Smooth muscle cell (in vitro differentiated cells): Measurements from ENCODE around the gene CBX2. TPM values are rescaled to one million over a fixed set of nuclear protein-coding genes. Genes with fewer than 3 reads are reported as not detected.

Experiments used
- DNase-seq: peaks from one replicate; lab custom pipeline; 2025; ENCODE audit not compliant: unreplicated experiment; lab: John Stamatoyannopoulos, UW
- H2AFZ ChIP-seq: fragments of 200-600 bp; sonication (generic); 2 replicates; pipeline ENCODE4 v1.6.0; 2016; ENCODE audit warnings: antibody characterized with exemption, low read depth, mild to moderate bottlenecking
- H3F3A ChIP-seq: fragments of 200-600 bp; sonication (generic); 2 replicates; pipeline ENCODE4 v1.6.0; 2017; ENCODE audit warnings: antibody characterized with exemption, low read depth
- H3K27ac ChIP-seq: fragments of 200-600 bp; sonication (generic); 2 replicates; pipeline ENCODE4 v1.5.1; 2016; ENCODE audit warnings: low read depth, mild to moderate bottlenecking
- H3K27me3 ChIP-seq: fragments of 200-600 bp; sonication (generic); 2 replicates; pipeline ENCODE4 v1.6.1; 2016; ENCODE audit warnings: low read depth, mild to moderate bottlenecking
- H3K36me3 ChIP-seq: fragments of 200-600 bp; sonication (generic); 2 replicates; pipeline ENCODE4 v1.5.1; 2016; ENCODE audit warnings: low read depth
- H3K4me1 ChIP-seq: fragments of 200-600 bp; sonication (generic); 2 replicates; pipeline ENCODE4 v1.5.1; 2016; ENCODE audit warnings: low read depth
- H3K4me2 ChIP-seq: fragments of 200-600 bp; sonication (generic); 2 replicates; pipeline ENCODE4 v1.6.0; 2016; ENCODE audit warnings: mild to moderate bottlenecking
- H3K4me3 ChIP-seq: fragments of 200-600 bp; sonication (generic); 2 replicates; pipeline ENCODE4 v1.5.1; 2016; ENCODE audit warnings: mild to moderate bottlenecking
- H3K79me2 ChIP-seq: fragments of 200-600 bp; sonication (generic); 2 replicates; pipeline ENCODE4 v1.6.0; 2016; ENCODE audit warnings: low read depth, mild to moderate bottlenecking
- H3K9ac ChIP-seq: fragments of 200-600 bp; sonication (generic); 2 replicates; pipeline ENCODE4 v1.6.0; 2016; ENCODE audit warnings: low read depth
- H3K9me3 ChIP-seq: fragments of 200-600 bp; sonication (generic); replicated peaks from 2 replicates; pipeline ENCODE4 v1.5.1; 2016; ENCODE audit warnings: low read depth
- H4K20me1 ChIP-seq: fragments of 200-600 bp; sonication (generic); 2 replicates; pipeline ENCODE4 v1.6.0; 2016; ENCODE audit warnings: low read depth
- CTCF ChIP-seq: fragments of 200-600 bp; sonication (generic); IDR thresholded peaks from 2 replicates; pipeline ENCODE4 v1.5.1; 2017; ENCODE audit warnings: borderline replicate concordance, mild to moderate bottlenecking, antibody characterized with exemption; ENCODE audit not compliant: insufficient read depth, poor library complexity, severe bottlenecking
- WGBS: methylation state at CpG from one replicate; pipeline ENCODE4 v1.1.7; 2016; ENCODE audit warnings: low lambda C conversion rate; 5-methylcytosine and 5-hydroxymethylcytosine counted together
- polyA plus RNA-seq: library from polyadenylated mRNA; unstranded; fragments of >200 nt; fragmentation: Nextera tagmentation; extraction: Ambion mirVana; gene quantifications from 2 replicates; pipeline ENCODE4 v1.2.1, GENCODE V29; 2016
- total RNA-seq: library from RNA; depleted of rRNA; stranded (reverse); fragments of >200 nt; gene quantifications from 2 replicates; pipeline ENCODE4 v1.2.3, GENCODE V29; 2014

The CBX2 gene
- total and polyA plus RNA-seq, 2 experiments from 2014 or later = 4.0 to 10.1 TPM

GRCh38 chr17:79743614-79744013, 34.3 kb upstream of the CBX2 start:
- DNase-seq = no peak
- H3F3A ChIP-seq = no peaks in the 10 kb centered on the region
- TF ChIP-seq CTCF = no peak
- WGBS = 91% methylated on average over 5 of the region's 5 CpGs
- no peak overlapping the region for H3K27ac ChIP-seq
- H3K9me3 ChIP-seq = no peaks in the 10 kb centered on the region
- no peaks in the 10 kb centered on the region for H3K36me3 ChIP-seq
- H3K27me3 ChIP-seq = peaks cover 57% of the 10 kb centered on the region
- H2AFZ ChIP-seq = no peak overlapping the region
- no peak overlapping the region for H3K4me2 ChIP-seq
- no peaks in the 10 kb centered on the region for H4K20me1 ChIP-seq
- no peak overlapping the region for H3K4me3 ChIP-seq
- H3K79me2 ChIP-seq = no peaks in the 10 kb centered on the region
- H3K9ac ChIP-seq = no peak overlapping the region
- H3K4me1 ChIP-seq = peaks cover 18% of the 10 kb centered on the region

- H3K4me3 ChIP-seq = no peak overlapping the region
- peaks cover 33% of the 10 kb centered on the region for H3K4me1 ChIP-seq
- no peak for DNase-seq
- peaks cover 7% of the 10 kb centered on the region for H3F3A ChIP-seq
- TF ChIP-seq CTCF = no peak
- H3K27ac ChIP-seq = no peak overlapping the region
- H3K9ac ChIP-seq = no peak overlapping the region
- WGBS = 50% methylated on average over 6 of the region's 6 CpGs
- H3K4me2 ChIP-seq = no peak overlapping the region
- no peaks in the 10 kb centered on the region for H3K79me2 ChIP-seq
- H4K20me1 ChIP-seq = no peaks in the 10 kb centered on the region
- H2AFZ ChIP-seq = no peak overlapping the region
- no peaks in the 10 kb centered on the region for H3K9me3 ChIP-seq
- no peaks in the 10 kb centered on the region for H3K36me3 ChIP-seq
- peaks cover 58% of the 10 kb centered on the region for H3K27me3 ChIP-seq
Measured at GRCh38 chr17:79745641-79746105, 32.3 kb upstream of the CBX2 start.

- DNase-seq = no peak
- peaks cover 33% of the 10 kb centered on the region for H3K4me1 ChIP-seq
- H2AFZ ChIP-seq = no peak overlapping the region
- no peak overlapping the region for H3K9ac ChIP-seq
- peaks cover 65% of the 10 kb centered on the region for H3K27me3 ChIP-seq
- WGBS = 14% methylated on average over 22 of the region's 22 CpGs
- no peaks in the 10 kb centered on the region for H3K9me3 ChIP-seq
- H3K79me2 ChIP-seq = no peaks in the 10 kb centered on the region
- H3K27ac ChIP-seq = no peak overlapping the region
- peaks cover 7% of the 10 kb centered on the region for H3F3A ChIP-seq
- no peaks in the 10 kb centered on the region for H4K20me1 ChIP-seq
- peak overlapping the region; percentile 53 for H3K4me2 ChIP-seq
- no peaks in the 10 kb centered on the region for H3K36me3 ChIP-seq
- no peak overlapping the region for H3K4me3 ChIP-seq
- no peak for TF ChIP-seq CTCF
Measured at GRCh38 chr17:79746889-79747507, 30.9 kb upstream of the CBX2 start.
